HepG2 (cell line): ENCODE measurements around the gene SNAI1. TPM values are rescaled to one million over a fixed set of nuclear protein-coding genes. Genes with fewer than 3 reads are reported as not detected.

Source experiments
- ATAC-seq: fragments of 200-7000 bp; cut with Tn5 transposase; 3 replicates; pipeline ENCODE4 v1.9.1; 2020; ENCODE audit warnings: mild to moderate bottlenecking, moderate library complexity
- BruUV-seq: library from RNA; stranded (reverse); fragments of 400-500 nt; replicated peaks from 2 replicates; lab custom pipeline; 2021; lab: Mats Ljungman, UMichigan
- CTCF ChIA-PET: fragments of 300-600 bp; formaldehyde crosslinking; extraction: SDS; loops from one replicate; lab custom pipeline; 2021; ENCODE audit warnings: low total read pairs, inconsistent platforms, low intra/inter-chr PET ratio; lab: Yijun Ruan, JAX
- POLR2A ChIA-PET: fragments of 350-600 bp; sonication (Branson Sonifier 250); formaldehyde crosslinking; loops from one replicate; lab custom pipeline; 2020; ENCODE audit warnings: antibody characterized with exemption, inconsistent platforms; lab: Yijun Ruan, JAX
- DNase-seq: peaks from one replicate; pipeline ENCODE4 v3.0.0-alpha.2; 2015; ENCODE audit warnings: low spot score
- FAIRE-seq: peaks from 3 replicates; lab custom pipeline; 2011; peaks lifted over from hg19 to GRCh38; lab: Jason Lieb, UNC
- H2AFZ ChIP-seq: one replicate; pipeline ENCODE4 v1.6.1; 2011; ENCODE audit warnings: low read length, inconsistent platforms
- H3K27ac ChIP-seq: fragments of 300-600 bp; 3 replicates; pipeline ENCODE4 v1.8.0; 2011; ENCODE audit warnings: mixed run types, mild to moderate bottlenecking, mixed read lengths, low read length, inconsistent platforms; ENCODE audit not compliant: insufficient read depth; ENCODE audit errors: extremely low read length
- H3K27me3 ChIP-seq, 2 experiments: fragments of 200-600 bp in 1 of 2; 2 replicates in 1 of 2; 3 replicates in 1 of 2; pipeline versions ENCODE4 v1.6.0 to v1.8.0; 2011; ENCODE audit warnings: low read length in 2 of 2, mild to moderate bottlenecking in 2 of 2, moderate library complexity in 2 of 2, inconsistent platforms in 1 of 2; ENCODE audit not compliant: insufficient read depth in 2 of 2, control insufficient read depth in 1 of 2
- H3K36me3 ChIP-seq, 2 experiments: fragments of 200-600 bp in 1 of 2; replicated peaks in 1 of 2; 2 replicates in 1 of 2; 3 replicates in 1 of 2; pipeline versions ENCODE4 v1.5.1 to v1.8.0; 2011; ENCODE audit warnings: low read length in 2 of 2, inconsistent platforms in 1 of 2; ENCODE audit not compliant: insufficient read depth in 2 of 2, control insufficient read depth in 1 of 2
- H3K4me1 ChIP-seq: 2 replicates; pipeline ENCODE4 v1.5.1; 2012; ENCODE audit warnings: low read length, inconsistent platforms; ENCODE audit not compliant: insufficient read depth
- H3K4me2 ChIP-seq: 2 replicates; pipeline ENCODE4 v1.6.0; 2011; ENCODE audit warnings: low read depth, low read length, inconsistent platforms
- H3K4me3 ChIP-seq, 3 experiments: fragments of 200-600 bp in 1 of 3; sonication (generic), shearing (Covaris generic) in 1 of 3; replicated peaks in 1 of 3; 2 replicates each; pipeline ENCODE4 v1.5.1; 2011 to 2016; ENCODE audit warnings: low read length in 3 of 3, inconsistent platforms in 2 of 3, low read depth in 2 of 3, mild to moderate bottlenecking in 2 of 3, control low read depth in 1 of 3, mixed read lengths in 1 of 3; ENCODE audit not compliant: insufficient read depth in 1 of 3
- H3K79me2 ChIP-seq: one replicate; pipeline ENCODE4 v1.6.1; 2011; ENCODE audit warnings: low read length, inconsistent platforms; ENCODE audit not compliant: insufficient read depth
- H3K9ac ChIP-seq: 2 replicates; pipeline ENCODE4 v1.6.0; 2011; ENCODE audit warnings: mild to moderate bottlenecking, low read depth, low read length, inconsistent platforms; ENCODE audit not compliant: insufficient read depth
- H3K9me3 ChIP-seq: 2 replicates; pipeline ENCODE4 v1.5.1; 2012; ENCODE audit warnings: mild to moderate bottlenecking, low read length
- H4K20me1 ChIP-seq: 2 replicates; pipeline ENCODE4 v1.6.0; 2011; ENCODE audit warnings: inconsistent platforms, mild to moderate bottlenecking, low read length, moderate library complexity; ENCODE audit not compliant: insufficient read depth
- ERF ChIP-seq: IDR thresholded peaks from 2 replicates; pipeline ENCODE4 v1.6.1; 2018; ENCODE audit warnings: missing biosample characterization, missing genetic modification reagents
- MBD4 ChIP-seq: IDR thresholded peaks from 2 replicates; pipeline ENCODE4 v1.6.1; 2012; ENCODE audit warnings: low read length, inconsistent platforms, borderline replicate concordance
- RBM22 ChIP-seq: fragments of 200-400 bp; formaldehyde crosslinking; optimal IDR thresholded peaks from 2 replicates; pipeline ENCODE3; 2017; ENCODE audit warnings: mild to moderate bottlenecking, low read length, moderate library complexity
- RBM39 ChIP-seq: fragments of 200-400 bp; formaldehyde crosslinking; IDR thresholded peaks from one replicate; pipeline ENCODE4 v1.6.1; 2018; ENCODE audit warnings: antibody characterized with exemption, mild to moderate bottlenecking, low read depth, low read length; ENCODE audit not compliant: poor library complexity, severe bottlenecking
- ZBTB7A ChIP-seq: sonication (generic); formaldehyde crosslinking; IDR thresholded peaks from 2 replicates; pipeline ENCODE4 v1.8.0; 2022; ENCODE audit warnings: mild to moderate bottlenecking, missing genetic modification reagents
- ZNF558 ChIP-seq: sonication (generic); formaldehyde crosslinking; IDR thresholded peaks from 2 replicates; pipeline ENCODE4 v1.9.0; 2022; ENCODE audit warnings: mild to moderate bottlenecking, missing genetic modification reagents, borderline replicate concordance
- ZNF775 ChIP-seq: sonication (generic); formaldehyde crosslinking; IDR thresholded peaks from 2 replicates; pipeline ENCODE4 v1.4.0; 2020; ENCODE audit warnings: missing genetic modification reagents, mild to moderate bottlenecking, moderate library complexity, borderline replicate concordance
- WGBS: methylation state at CpG from one replicate; pipeline ENCODE4 v1.1.6; 2017; ENCODE audit warnings: low lambda C conversion rate; 5-methylcytosine and 5-hydroxymethylcytosine counted together
- in situ Hi-C: cut with HindIII; loops from 2 replicates; pipeline ENCODE4 v1.10.0; 2017; ENCODE audit warnings: low pct_unique_long_range_greater_than_20kb; ENCODE audit not compliant: extremely low pct_ligation_motif_present
- intact Hi-C: fragments of 100-400 bp; cut with micrococcal nuclease; formaldehyde crosslinking; loops from one replicate; pipeline ENCODE4 v1.10.0; 2022; ENCODE audit not compliant: unreplicated experiment
- polyA plus RNA-seq, 8 experiments: library from polyadenylated mRNA; depleted of rRNA in 3 of 8; stranded (reverse) in 7 of 8; unstranded in 1 of 8; fragments of >200 nt; fragmentation: Illumina TruSeq in 4 of 8; extraction: Trizol in 4 of 8; gene quantifications; 2 replicates each; pipeline versions ENCODE4 v1.2.1 to v1.2.3, GENCODE V29; 2011 to 2016; ENCODE audit warnings: low read depth in 4 of 8, missing spikeins in 1 of 8, mixed read lengths in 1 of 8; ENCODE audit not compliant: insufficient read depth in 1 of 8
- total RNA-seq, 5 experiments: library from RNA; depleted of rRNA; stranded (reverse); fragments of >200 nt; fragmentation: Illumina TruSeq; extraction: Trizol; gene quantifications; 2 replicates each; pipeline ENCODE4 v1.2.3, GENCODE V29; 2016; ENCODE audit warnings: low read depth in 1 of 5

The SNAI1 gene
- total and polyA plus RNA-seq, 2 of the 13 experiments (the other 11 are each of a cell fraction or from before 2014, with no cell fraction given) = 1.3 to 1.4 TPM

DNA sequence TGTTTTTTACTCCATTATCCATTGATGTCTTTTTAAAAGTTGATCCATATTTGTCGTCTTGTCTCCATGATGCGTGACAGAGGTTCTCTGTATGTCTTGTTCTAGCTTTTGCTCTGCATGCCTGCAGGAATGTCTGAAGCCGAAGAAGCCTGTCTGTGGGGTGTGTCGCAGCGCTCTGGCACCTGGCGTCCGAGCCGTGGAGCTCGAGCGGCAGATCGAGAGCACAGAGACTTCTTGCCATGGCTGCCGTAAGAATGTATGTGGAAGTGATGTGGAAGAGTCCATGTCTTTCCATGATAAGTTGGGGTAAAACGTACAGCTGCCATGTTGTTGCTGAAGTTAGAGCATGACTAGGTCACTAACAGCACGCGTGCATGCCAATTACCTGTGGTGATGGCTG, 41.3 kb upstream of the SNAI1 start:
- Histone ChIP-seq H3K4me1 (peaks cover 85% of the 10 kb centered on the region), H3K27ac (no peak overlapping the region), H3K27me3 (no peaks in the 10 kb centered on the region; a peak in 1 of 5 replicates), H3K9me3 (no peaks in the 10 kb centered on the region), H3K4me2 (no peak overlapping the region), H3K4me3 (no peak overlapping the region), H4K20me1 (peaks cover 45% of the 10 kb centered on the region), H3K36me3 (peaks cover 28 to 64% of the 10 kb centered on the region in 2 experiments), H3K9ac (no peak overlapping the region)
- no TSS peak for BruUV-seq
- ATAC-seq = no peak
- 97% methylated on average over 15 of the region's 15 CpGs for WGBS
- POLR2A ChIA-PET = interaction anchor here (0.5 to 1.1 kb wide), 2 partner anchors 9 to 25 kb away, joined by 3 read pairs; no protein-coding TSS in a partner anchor
- FAIRE-seq = no peak
- DNase-seq = no peak
- intact Hi-C loops = no loop called here
- TF ChIP-seq RBM22 (peak; percentile 56), ZNF558 (no peak), ZBTB7A (CRISPR knock-in tag) (0 out of 2 replicates have a peak, but pooled peaks have one; percentile 29)
- TF ChIP-seq, all 625 proteins: peak for 2
- CTCF ChIA-PET = no interaction called here
- Histone ChIP-seq H2AFZ (no peak overlapping the region), H3K79me2 (peaks cover 80% of the 10 kb centered on the region)
- in situ Hi-C loops = no loop called here

DNA sequence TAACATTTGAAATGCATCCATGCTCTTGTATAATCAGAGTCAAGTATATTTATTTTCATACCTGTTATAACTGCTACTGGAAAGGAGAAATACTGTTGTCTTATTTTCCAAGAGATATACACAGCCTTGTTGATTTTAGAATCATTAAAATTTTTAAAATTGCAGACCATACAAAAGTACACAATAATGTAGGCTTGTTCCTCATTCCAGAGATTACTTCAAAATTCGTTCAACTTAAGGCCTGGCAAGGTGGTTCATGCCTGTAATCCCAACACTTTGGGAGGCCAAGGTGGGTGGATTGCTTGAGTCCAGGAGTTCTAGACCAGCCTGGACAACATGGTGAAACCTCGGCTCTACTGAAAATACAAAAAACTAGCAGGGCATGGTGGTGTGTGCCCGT, 40.5 kb upstream of the SNAI1 start:
- ChIA-PET POLR2A (interaction anchor here (1.1 kb wide), 1 partner anchor 8 kb away, joined by 3 read pairs; no protein-coding TSS in a partner anchor), CTCF (no interaction called here)
- H3K4me1 ChIP-seq = peaks cover 91% of the 10 kb centered on the region
- no TSS peak for BruUV-seq
- peaks cover 29 to 70% of the 10 kb centered on the region in 2 experiments for H3K36me3 ChIP-seq
- H3K4me3 ChIP-seq = no peak overlapping the region
- peaks cover 75% of the 10 kb centered on the region for H3K79me2 ChIP-seq
- ATAC-seq = no peak
- no peak for FAIRE-seq
- TF ChIP-seq ZBTB7A (CRISPR knock-in tag) (no peak), ZNF775 (CRISPR knock-in tag) (no peak), MBD4 (no peak), ERF (CRISPR knock-in tag) (no peak), RBM39 (no peak)
- 80% methylated on average over 3 of the region's 3 CpGs for WGBS
- H3K9me3 ChIP-seq = no peaks in the 10 kb centered on the region
- H4K20me1 ChIP-seq = peaks cover 37% of the 10 kb centered on the region
- no peak overlapping the region for H2AFZ ChIP-seq
- DNase-seq = no peak
- in situ Hi-C loops = no loop called here
- no peaks in the 10 kb centered on the region; a peak in 1 of 5 replicates for H3K27me3 ChIP-seq
- H3K27ac ChIP-seq = no peak overlapping the region
- intact Hi-C loops = no loop called here
- no peak overlapping the region for H3K4me2 ChIP-seq
- no peak overlapping the region for H3K9ac ChIP-seq
